Measurements from ENCODE around the gene CD33.

- TF ChIP-seq ZNF274 (IDR thresholded peaks at IDR 0.05; ENCODE audit: low read depth, low read length) (no peak), SUZ12 (IDR thresholded peaks at IDR 0.05; ENCODE audit: extremely low read depth, insufficient read depth, insufficient read length) (no peak), YY1 (IDR thresholded peaks at IDR 0.05; ENCODE audit: insufficient read depth, insufficient read length) (no peak)
These were observed 24.7 kb upstream of the CD33 start for GRCh38 chr19:51200071-51200666.

Data from NT2/D1 (cell line).